Activated T-cell treated with anti-CD3 and anti-CD28 coated beads for 24 hours (primary cell): ENCODE measurements around the gene NOP53.
"Not testable (repeated sequence)": the region's sequence is repeated elsewhere in the genome, so short reads cannot be mapped to it uniquely, and the experiment has no call there.

Experiments
- DNase-seq: peaks from one replicate; pipeline ENCODE4 v3.0.0-alpha.2; 2020; ENCODE audit warnings: low read depth

The NOP53 gene

GRCh38 chr19:47754206-47755064 lies 9.1 kb downstream of the NOP53 start:
- no peak for DNase-seq

GRCh38 chr19:47755065-47755761 lies 9.9 kb downstream of the NOP53 start:
- DNase-seq = no peak

GRCh38 chr19:47755762-47756626 lies 10.6 kb downstream of the NOP53 start:
- DNase-seq = no peak

DNA sequence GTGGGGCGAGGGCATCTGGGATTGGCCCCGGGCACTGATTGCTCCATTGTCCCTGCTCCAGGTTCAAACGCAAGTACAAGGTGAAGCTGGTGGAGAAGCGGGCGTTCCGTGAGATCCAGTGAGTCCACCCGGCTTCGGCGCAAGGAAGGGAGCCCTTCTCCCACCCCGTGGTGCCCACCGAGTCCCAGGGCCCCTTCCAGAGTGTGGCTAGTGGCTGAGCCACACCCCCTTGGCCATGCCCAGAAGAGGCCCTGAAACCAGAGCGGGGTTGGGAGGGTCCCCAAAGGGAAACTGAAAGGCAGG lies 11.2 kb downstream of the NOP53 start:
- DNase-seq = no peak

DNA sequence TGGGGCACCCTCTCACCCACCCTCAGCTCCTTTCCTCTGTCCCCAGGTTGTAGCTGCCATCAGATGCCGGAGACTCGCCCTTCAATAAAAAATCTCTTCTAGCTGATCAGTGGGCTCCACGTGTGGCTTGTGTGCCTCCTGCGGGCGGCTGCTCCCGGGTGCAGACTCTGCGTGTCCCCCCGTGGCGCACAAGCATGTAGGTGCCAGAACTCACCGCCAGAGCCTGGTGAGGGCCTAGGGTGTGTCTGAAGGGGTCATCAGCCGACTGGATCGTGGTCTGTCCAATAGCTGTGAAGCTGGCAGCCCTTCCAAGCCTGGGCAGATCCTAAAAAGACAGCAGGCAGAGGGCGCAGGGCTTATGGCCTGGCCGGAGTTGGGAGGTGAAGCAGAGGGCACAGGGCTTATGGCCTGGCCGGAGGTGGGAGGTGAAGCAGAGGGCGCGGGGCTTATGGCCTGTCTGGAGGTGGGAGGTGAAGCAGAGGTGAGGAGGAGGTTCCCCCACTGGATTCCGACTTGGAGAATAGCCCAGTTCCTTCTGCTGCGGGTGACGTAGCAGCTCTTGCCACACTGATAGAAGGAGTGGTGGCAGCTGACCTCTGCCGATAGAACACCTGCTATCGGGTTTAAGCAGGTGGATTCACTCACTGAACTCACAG lies 11.7 kb downstream of the NOP53 start:
- no peak for DNase-seq

- no peak for DNase-seq
These were observed 12.5 kb downstream of the NOP53 start for GRCh38 chr19:47757617-47758442.

GRCh38 chr19:47758443-47758804 lies 13.1 kb downstream of the NOP53 start:
- no peak for DNase-seq

DNA sequence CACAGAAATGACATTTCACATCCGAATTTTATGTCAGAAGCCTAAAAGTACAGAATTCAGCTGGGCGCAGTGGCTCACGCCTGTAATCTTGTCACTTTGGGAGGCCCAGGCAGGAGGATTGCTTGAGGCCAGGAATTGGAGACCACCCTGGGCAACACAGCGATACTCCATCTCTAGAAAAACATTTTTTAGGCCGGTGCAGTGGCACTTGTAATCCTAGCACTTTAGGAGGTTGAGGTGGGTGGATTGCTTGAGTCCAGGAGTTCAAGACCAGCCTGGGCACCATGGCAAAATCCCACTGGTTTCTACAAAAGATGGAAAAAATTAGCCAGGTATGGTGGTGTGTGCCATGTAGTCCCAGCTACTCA lies 15.3 kb downstream of the NOP53 start:
- DNase-seq = no peak

DNA sequence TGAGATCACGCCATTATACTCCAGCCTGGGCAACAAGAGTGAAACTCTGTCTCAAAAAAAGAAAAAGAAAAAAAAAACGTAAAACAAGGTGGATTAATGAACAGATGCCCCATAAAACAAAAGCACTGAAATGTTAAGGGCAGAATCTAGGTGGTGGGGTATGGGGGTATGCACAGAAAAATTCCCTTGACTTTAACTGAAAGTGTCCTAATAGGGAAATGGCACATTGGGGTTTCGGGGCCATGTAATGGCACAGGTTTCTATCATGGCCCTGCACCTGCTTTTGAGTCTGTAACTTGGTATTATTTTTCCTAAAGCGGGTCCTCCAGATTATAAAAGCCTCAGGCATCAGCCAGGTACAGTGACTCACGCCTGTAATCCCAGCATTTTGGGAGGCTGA lies 16.2 kb downstream of the NOP53 start:
- no peak for DNase-seq

DNA sequence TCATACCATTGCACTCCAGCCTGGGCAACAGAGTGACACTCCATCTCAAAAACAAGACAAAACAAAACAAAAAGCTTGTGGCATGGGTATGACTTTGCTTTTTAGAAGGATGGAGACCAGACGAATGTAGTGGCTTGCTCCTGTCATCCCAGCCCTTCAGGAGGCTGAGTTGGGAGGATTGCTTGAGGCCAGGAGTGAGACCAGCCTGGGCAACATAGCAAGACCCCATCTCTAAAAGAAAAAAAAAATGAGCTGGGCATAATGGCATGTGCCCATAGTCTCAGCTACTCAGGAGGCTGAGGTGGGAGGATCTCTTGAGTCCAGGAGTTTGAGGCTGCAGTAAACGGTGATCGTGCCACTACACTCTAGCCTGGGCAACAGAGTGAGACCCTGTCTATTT lies 16.8 kb downstream of the NOP53 start:
- DNase-seq = no peak

GRCh38 chr19:47762615-47763308 lies 17.4 kb downstream of the NOP53 start:
- no peak for DNase-seq

DNA sequence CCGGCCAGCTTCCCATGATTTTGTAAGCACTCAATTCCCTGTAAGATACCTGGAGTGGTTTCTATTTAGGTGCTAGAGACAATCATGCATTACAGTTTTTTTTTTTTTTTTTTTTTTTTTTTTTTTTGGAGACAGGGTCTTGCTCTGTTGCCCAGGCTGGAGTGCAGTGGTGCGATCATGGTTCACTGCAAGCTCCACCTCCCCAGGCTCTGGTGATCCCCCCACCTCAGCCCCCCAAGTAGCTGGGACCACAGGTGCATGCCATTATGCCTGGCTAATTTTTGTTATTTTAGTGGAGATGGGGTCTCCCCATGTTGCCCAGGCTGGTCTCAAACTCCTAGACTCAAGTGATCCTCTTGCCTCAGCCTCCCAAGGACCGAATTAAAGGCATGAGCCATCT lies 19.4 kb downstream of the NOP53 start:
- not testable (repeated sequence) for DNase-seq

DNA sequence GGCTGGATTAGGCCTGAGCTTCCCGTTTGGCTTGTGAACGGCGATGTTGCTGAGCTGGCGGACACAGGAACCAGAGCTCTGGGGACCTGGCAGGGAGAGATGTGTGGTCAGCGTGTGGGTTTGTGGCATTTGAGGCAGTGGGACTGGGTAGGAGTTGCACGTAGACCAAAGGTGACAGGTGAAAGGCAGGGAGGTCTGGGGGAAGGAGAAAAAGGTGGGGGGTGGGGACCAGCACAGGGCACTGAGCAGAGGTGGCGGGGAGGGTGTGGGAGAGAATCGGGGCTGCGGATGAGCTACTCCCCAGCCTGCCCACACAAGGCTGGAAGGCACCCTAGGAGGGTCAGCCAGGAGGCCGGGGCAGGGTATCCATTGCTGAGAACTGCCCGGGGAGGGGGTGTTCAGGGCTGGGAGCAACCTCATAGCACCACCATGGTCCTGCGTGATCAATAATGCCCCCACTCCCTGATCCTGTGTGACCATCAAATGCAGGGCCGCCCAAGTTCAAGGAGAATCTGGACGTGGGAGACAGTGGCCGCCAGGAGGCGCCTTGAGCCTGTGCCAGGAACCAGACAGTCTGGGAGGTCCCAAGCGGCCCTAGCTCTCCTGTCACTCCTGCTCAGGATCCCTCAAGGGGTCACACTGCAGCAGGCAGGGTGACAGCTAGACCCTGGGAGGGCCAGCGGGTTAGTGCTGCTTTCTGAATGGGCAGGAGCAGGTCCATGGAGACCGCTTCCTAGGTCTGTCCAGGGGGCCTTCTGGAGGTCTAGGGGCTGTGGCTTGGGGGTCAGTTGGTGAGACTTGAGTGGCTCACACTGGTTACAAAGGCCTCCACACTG lies 20.4 kb downstream of the NOP53 start:
- no peak for DNase-seq

GRCh38 chr19:47766359-47766620 lies 20.9 kb downstream of the NOP53 start:
- DNase-seq = no peak

GRCh38 chr19:47766670-47767069 lies 21.3 kb downstream of the NOP53 start:
- DNase-seq = no peak

DNA sequence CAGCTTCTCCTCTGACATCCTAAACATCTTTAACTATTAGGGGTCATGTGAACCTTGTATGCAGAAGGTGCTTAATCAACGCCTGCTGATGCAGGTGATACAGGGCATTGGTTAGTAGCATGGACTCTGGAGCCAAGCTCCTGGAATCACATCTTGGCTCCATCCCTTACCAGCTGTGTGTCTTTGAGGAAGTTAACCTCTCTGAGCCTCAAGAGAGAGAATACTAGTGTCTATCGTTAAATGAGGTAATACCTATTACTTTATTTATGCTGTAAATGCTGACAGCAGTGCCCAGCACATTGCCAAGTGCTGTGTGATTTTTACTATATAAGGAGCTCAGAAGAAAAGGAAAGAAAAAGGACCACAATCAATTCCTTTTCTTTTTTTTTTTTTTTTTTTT lies 22.0 kb downstream of the NOP53 start:
- DNase-seq = no peak

GRCh38 chr19:47768604-47769003 lies 23.3 kb downstream of the NOP53 start:
- no peak for DNase-seq

DNA sequence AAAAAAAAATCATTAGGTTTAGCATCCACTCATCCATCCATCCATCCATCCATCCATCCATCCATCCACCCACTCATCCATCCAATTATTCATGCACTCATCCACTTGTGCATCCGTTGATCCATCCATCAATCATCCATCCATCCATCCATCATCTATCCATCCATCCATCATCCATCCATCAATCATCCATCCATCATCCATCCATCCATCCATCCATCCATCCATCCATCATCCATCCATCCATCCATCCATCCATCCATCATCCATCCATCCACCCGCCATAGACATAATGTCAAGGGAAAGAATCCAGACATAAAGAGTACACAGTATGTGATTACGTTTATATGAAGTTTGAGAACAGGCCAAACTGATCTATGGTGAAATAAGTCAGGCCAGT lies 24.2 kb downstream of the NOP53 start:
- DNase-seq = no peak

GRCh38 chr19:47771291-47771690 lies 25.9 kb downstream of the NOP53 start:
- DNase-seq = not testable (repeated sequence)

DNA sequence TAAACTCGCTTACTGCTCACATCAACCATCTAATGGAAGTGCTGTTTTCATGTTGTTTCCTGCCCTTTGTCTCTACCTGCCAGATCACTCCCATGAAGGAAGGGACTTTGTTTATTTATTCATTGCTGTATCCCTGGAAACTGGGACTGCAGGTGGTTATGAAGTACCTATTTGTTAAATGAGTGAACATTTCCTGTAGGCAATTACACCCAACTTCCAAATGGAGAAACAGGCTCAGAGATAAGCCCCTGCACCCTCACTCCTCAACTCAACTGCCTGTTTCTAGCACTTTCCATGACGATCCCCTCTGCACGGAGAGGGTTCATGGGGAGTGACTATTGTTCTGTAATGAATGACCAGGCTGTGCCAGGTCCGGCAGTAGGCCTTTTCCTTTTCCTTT lies 31.2 kb downstream of the NOP53 start:
- DNase-seq = no peak
